ENCODE results near the gene CENPP.

DNA sequence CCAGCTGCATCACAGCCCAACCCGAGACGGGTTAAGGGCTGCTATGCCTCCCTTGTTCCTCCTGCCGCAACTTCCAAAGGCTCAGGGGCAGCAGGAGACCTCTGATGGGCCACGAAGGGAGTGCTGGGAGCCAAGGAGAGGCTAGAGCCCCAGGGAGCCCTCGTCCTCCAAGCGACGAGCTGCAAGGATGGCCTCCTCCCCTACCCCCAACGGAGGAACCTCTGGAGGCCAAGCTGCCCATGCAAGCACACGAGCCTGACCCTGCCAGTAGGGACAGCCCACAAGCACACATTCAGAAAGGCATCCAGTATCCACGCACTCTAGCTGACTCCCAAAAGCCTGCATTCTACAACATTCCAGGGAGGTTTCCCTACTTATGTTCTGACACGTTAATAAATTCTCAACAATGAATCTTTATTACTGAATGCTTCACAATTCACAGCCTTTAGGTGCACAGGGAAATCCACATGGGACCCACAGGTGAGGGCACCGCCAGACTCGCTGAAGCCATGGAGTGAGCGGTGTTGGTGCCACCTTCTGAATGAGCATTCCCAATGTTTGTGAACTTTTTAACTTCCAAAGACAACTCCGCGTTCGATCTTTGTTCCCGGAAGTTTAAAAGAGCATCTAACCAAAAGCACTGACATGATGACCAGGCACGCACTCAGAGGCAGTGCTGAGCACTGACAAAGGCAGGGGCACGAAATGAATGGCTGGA lies 315.5 kb downstream of the CENPP start:
- TF ChIP-seq CTCF (IDR thresholded peaks at IDR 0.05), result no peak
- TF ChIP-seq POLR2A (IDR thresholded peaks at IDR 0.05), result no peak

Data from transverse colon (tissue), 3 donors.